HG02970 (cell line): ENCODE measurements around the gene MTIF2.
"Not testable (repeated sequence)": the region's sequence is repeated elsewhere in the genome, so short reads cannot be mapped to it uniquely, and the experiment has no call there.

Source experiments
- ATAC-seq: cut with Tn5 transposase; IDR thresholded peaks from one replicate; pipeline ENCODE4 v1.9.1; 2021; ENCODE audit warnings: mild to moderate bottlenecking, moderate library complexity, moderate number of reproducible peaks; ENCODE audit not compliant: unreplicated experiment, low FRiP score

MTIF2 gene

DNA sequence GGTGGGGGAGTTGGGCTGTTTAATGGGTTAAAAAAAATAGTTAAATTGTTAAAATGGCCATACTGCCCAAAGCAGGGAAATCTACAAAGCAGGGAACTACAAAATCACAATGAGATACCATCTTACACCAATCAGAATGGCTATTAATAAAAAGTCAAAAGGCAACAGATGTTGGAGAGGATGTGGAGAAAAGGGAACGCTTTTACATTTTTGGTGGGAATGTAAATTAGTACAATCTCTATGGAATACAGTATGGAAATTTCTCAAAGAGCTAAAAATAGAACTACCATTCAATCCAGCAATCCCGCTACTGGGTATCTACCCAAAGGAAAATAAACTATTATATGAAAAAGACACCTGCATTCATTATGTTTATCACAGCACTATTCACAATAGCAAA, 64.1 kb downstream of the MTIF2 start:
- ATAC-seq, result no peak

DNA sequence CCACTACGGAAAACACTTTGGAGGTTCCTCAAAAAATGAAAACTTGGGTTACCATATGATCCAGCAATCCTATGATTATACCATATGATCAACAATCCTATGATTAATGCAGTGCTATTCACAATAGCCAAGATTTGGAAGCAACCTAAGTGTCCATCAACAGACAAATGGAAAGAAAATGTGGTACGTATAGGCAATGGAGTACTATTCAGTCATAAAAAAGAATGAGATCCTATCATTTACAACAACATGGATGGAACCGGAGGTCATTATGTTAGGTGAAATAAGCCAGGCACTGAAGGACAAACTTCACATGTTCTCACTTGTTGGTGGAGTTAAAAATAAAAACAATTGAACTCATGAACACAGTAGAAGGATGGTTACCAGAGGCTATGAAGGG, 64.5 kb downstream of the MTIF2 start:
- ATAC-seq, result no peak

DNA sequence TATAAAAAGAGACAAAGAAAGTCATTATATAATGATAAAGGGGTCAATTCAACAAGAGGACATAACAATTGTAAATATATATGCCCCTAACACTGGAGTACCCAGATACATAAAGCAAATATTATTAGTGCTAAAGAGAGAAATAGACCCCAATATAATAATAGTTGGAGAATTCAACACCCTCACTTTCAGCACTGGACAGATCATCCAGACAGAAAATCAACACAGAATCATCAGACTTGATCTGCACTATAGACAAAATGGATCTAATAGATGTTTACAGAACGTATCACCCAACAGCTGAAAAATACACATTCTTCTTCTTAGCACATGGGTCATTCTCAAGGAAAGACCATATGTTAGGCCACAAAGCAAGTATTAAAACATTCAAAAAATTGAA, 68.6 kb downstream of the MTIF2 start:
- no peak for ATAC-seq

- no peak for ATAC-seq
These were observed 72.5 kb downstream of the MTIF2 start for GRCh38 chr2:55196526-55196925.

GRCh38 chr2:55191888-55192287, 77.1 kb downstream of the MTIF2 start:
- not testable (repeated sequence) for ATAC-seq

GRCh38 chr2:55186837-55187236, 82.2 kb downstream of the MTIF2 start:
- not testable (repeated sequence) for ATAC-seq
